CD4-positive, alpha-beta memory T cell (primary cell): ENCODE data around the gene SKAP1. TPM values are rescaled to one million over a fixed set of nuclear protein-coding genes. Genes with fewer than 3 reads are reported as not detected.

ENCODE experiments used
- CTCF ChIA-PET: fragments of 350-600 bp; sonication (Branson Sonifier 250); formaldehyde crosslinking; loops from one replicate; lab custom pipeline; 2021; ENCODE audit warnings: inconsistent platforms; ENCODE audit not compliant: partially characterized antibody; lab: Charles Lee
- POLR2A ChIA-PET: fragments of 350-600 bp; sonication (Branson Sonifier 250); formaldehyde crosslinking; loops from one replicate; lab custom pipeline; 2021; ENCODE audit not compliant: partially characterized antibody; lab: Charles Lee
- DNase-seq, 5 donors: peaks; one replicate each; pipeline versions ENCODE4 v3.0.0 to v3.0.0-alpha.2; 2020 to 2022; ENCODE audit warnings: mixed read lengths in 1 of 5
- H3K27ac ChIP-seq: one replicate; pipeline ENCODE4 v1.7.0; 2013; ENCODE audit warnings: low read depth, low read length
- H3K27me3 ChIP-seq: 2 replicates; pipeline ENCODE4 v1.7.0; 2013; ENCODE audit warnings: mild to moderate bottlenecking, low read length, moderate library complexity; ENCODE audit not compliant: insufficient read depth
- H3K36me3 ChIP-seq: 2 replicates; pipeline ENCODE4 v1.7.0; 2013; ENCODE audit warnings: mild to moderate bottlenecking, low read length, moderate library complexity; ENCODE audit not compliant: insufficient read depth
- H3K4me1 ChIP-seq: 2 replicates; pipeline ENCODE4 v1.7.0; 2013; ENCODE audit warnings: mild to moderate bottlenecking, low read length, moderate library complexity; ENCODE audit not compliant: insufficient read depth
- H3K4me3 ChIP-seq, 2 donors: one replicate each; pipeline ENCODE4 v1.7.0; 2013; ENCODE audit warnings: low read length in 2 of 2, mild to moderate bottlenecking in 1 of 2
- H3K9me3 ChIP-seq, 2 donors: one replicate each; pipeline ENCODE4 v1.7.0; 2013; ENCODE audit warnings: low read length in 2 of 2, control low read depth in 1 of 2; ENCODE audit not compliant: control insufficient read depth in 1 of 2
- H3K27ac Mint-ChIP-seq, 7 donors: one replicate each; pipeline ENCODE4 v1.8.0; 2020 to 2021; ENCODE audit warnings: mixed read lengths in 7 of 7, mild to moderate bottlenecking in 6 of 7, inconsistent platforms in 3 of 7, moderate library complexity in 3 of 7
- H3K27me3 Mint-ChIP-seq, 2 donors: one replicate each; pipeline ENCODE4 v1.8.0; 2020 to 2021; ENCODE audit warnings: mixed read lengths in 2 of 2
- H3K36me3 Mint-ChIP-seq, 2 donors: one replicate each; pipeline ENCODE4 v1.8.0; 2020 to 2021; ENCODE audit warnings: mixed read lengths in 2 of 2, inconsistent platforms in 1 of 2, mild to moderate bottlenecking in 1 of 2
- H3K4me1 Mint-ChIP-seq, 4 donors: one replicate each; pipeline ENCODE4 v1.8.0; 2020 to 2021; ENCODE audit warnings: mixed read lengths in 4 of 4, mild to moderate bottlenecking in 1 of 4
- H3K4me3 Mint-ChIP-seq, 8 donors: one replicate each; pipeline ENCODE4 v1.8.0; 2020 to 2021; ENCODE audit warnings: mixed read lengths in 8 of 8, mild to moderate bottlenecking in 7 of 8, moderate library complexity in 6 of 8, inconsistent platforms in 3 of 8
- H3K9me3 Mint-ChIP-seq, 8 donors: one replicate each; pipeline ENCODE4 v1.8.0; 2020 to 2021; ENCODE audit warnings: mixed read lengths in 8 of 8, mild to moderate bottlenecking in 5 of 8, inconsistent platforms in 3 of 8, moderate library complexity in 1 of 8
- intact Hi-C: fragments of 100-400 bp; cut with micrococcal nuclease; formaldehyde crosslinking; loops from one replicate; pipeline ENCODE4 v1.15.1; 2023
- polyA plus RNA-seq, 2 donors: library from polyadenylated mRNA; unstranded; fragments of 300-500 nt; fragmentation: Illumina TruSeq; gene quantifications; one replicate each; pipeline ENCODE4 v1.2.3, GENCODE V29; 2021
- total RNA-seq, 2 experiments: library from RNA; stranded (reverse); gene quantifications; one replicate each; pipeline ENCODE4 v1.2.3, GENCODE V29; 2021

The SKAP1 gene
- total and polyA plus RNA-seq, 4 experiments from 2014 or later, result 83.4 to 336 (median 165) TPM

- intact Hi-C loops, result no loop called here
- Histone ChIP-seq H3K4me3 (no peak overlapping the region), H3K27ac (no peak overlapping the region), H3K9me3 (no peaks in the 10 kb centered on the region), H3K36me3 (no peaks in the 10 kb centered on the region), H3K27me3 (no peaks in the 10 kb centered on the region), H3K4me1 (peaks cover 7% of the 10 kb centered on the region)
- ChIA-PET CTCF (no interaction called here), POLR2A (no interaction called here)
- Mint-ChIP-seq H3K9me3 (no peaks in the 10 kb centered on the region), H3K27ac (no peak overlapping the region), H3K27me3 (no peaks in the 10 kb centered on the region), H3K4me3 (no peak overlapping the region), H3K4me1 (peaks cover 15 to 33% (median 26%) of the 10 kb centered on the region in 4 donors), H3K36me3 (peaks cover 3 to 12% of the 10 kb centered on the region in 2 donors)
- no peak for DNase-seq
These were observed 118.7 kb downstream of the SKAP1 start for GRCh38 chr17:48311324-48311723.

GRCh38 chr17:48310748-48311213 lies 119.2 kb downstream of the SKAP1 start:
- Mint-ChIP-seq H3K4me3 (no peak overlapping the region), H3K27ac (peak overlapping the region in 1 of 7 donors; percentile 53), H3K4me1 (peaks cover 10 to 30% (median 23%) of the 10 kb centered on the region in 4 donors), H3K9me3 (no peaks in the 10 kb centered on the region), H3K27me3 (no peaks in the 10 kb centered on the region), H3K36me3 (peaks cover 4 to 9% of the 10 kb centered on the region in 2 donors)
- H3K27me3 ChIP-seq, result no peaks in the 10 kb centered on the region
- H3K27ac ChIP-seq, result no peak overlapping the region
- peaks cover 7% of the 10 kb centered on the region for H3K4me1 ChIP-seq
- ChIA-PET CTCF (no interaction called here), POLR2A (no interaction called here)
- H3K36me3 ChIP-seq, result no peaks in the 10 kb centered on the region
- no peaks in the 10 kb centered on the region for H3K9me3 ChIP-seq
- intact Hi-C loops, result no loop called here
- no peak overlapping the region for H3K4me3 ChIP-seq
- DNase-seq, result no peak

- Histone ChIP-seq H3K27me3 (no peaks in the 10 kb centered on the region), H3K9me3 (no peaks in the 10 kb centered on the region), H3K4me3 (no peak overlapping the region), H3K4me1 (no peaks in the 10 kb centered on the region), H3K27ac (no peak overlapping the region), H3K36me3 (no peaks in the 10 kb centered on the region)
- Mint-ChIP-seq H3K36me3 (peaks cover 9% of the 10 kb centered on the region in 2 donors), H3K4me3 (no peak overlapping the region), H3K9me3 (no peaks in the 10 kb centered on the region), H3K27ac (no peak overlapping the region), H3K4me1 (peaks cover 20 to 39% (median 23%) of the 10 kb centered on the region in 4 donors), H3K27me3 (no peaks in the 10 kb centered on the region)
- ChIA-PET POLR2A (interaction anchor here (1.0 kb wide), 1 partner anchor 14 kb away, joined by 6 read pairs; no protein-coding TSS in a partner anchor), CTCF (interaction anchor here (0.5 to 3.1 kb wide), 33 partner anchors 10 to 328 kb away, joined by 3 to 38 read pairs (median 5); partner anchors contain the start of gene HOXB5)
- no peak for DNase-seq
- intact Hi-C loops, result loop anchor here (2.0 kb wide), 1 partner anchor 14 kb away; no protein-coding TSS in a partner anchor
These were observed 121.4 kb downstream of the SKAP1 start for GRCh38 chr17:48308581-48308980.

GRCh38 chr17:48307814-48308411 lies 122.1 kb downstream of the SKAP1 start:
- H3K27me3 Mint-ChIP-seq, result no peaks in the 10 kb centered on the region
- H3K4me1 Mint-ChIP-seq, result peaks cover 15 to 33% (median 21%) of the 10 kb centered on the region in 4 donors
- H3K36me3 Mint-ChIP-seq, result peaks cover 9% of the 10 kb centered on the region in 2 donors
- peak; percentile 38 to 55 (median 42) for DNase-seq
- ChIA-PET CTCF (interaction anchor here (0.5 to 3.1 kb wide), 35 partner anchors 10 to 328 kb away, joined by 3 to 38 read pairs (median 5); partner anchors contain the start of gene HOXB5), POLR2A (interaction anchor here (1.0 kb wide), 1 partner anchor 13 kb away, joined by 6 read pairs; no protein-coding TSS in a partner anchor)
- Histone ChIP-seq H3K36me3 (no peaks in the 10 kb centered on the region), H3K4me3 (no peak overlapping the region), H3K27me3 (no peaks in the 10 kb centered on the region), H3K4me1 (no peaks in the 10 kb centered on the region), H3K27ac (no peak overlapping the region), H3K9me3 (no peaks in the 10 kb centered on the region)
- H3K4me3 Mint-ChIP-seq, result no peak overlapping the region
- no peaks in the 10 kb centered on the region for H3K9me3 Mint-ChIP-seq
- intact Hi-C loops, result loop anchor here (1.0 to 2.0 kb wide), 2 partner anchors 13 to 285 kb away; partner anchors contain the start of gene HOXB5
- peak overlapping the region in 2 of 7 donors; percentile 15 to 29 for H3K27ac Mint-ChIP-seq

GRCh38 chr17:48307255-48307654 lies 122.8 kb downstream of the SKAP1 start:
- no peaks in the 10 kb centered on the region for H3K4me1 ChIP-seq
- Mint-ChIP-seq H3K36me3 (peaks cover 9% of the 10 kb centered on the region in 2 donors), H3K9me3 (no peaks in the 10 kb centered on the region), H3K27me3 (no peaks in the 10 kb centered on the region), H3K27ac (peak overlapping the region in 1 of 7 donors; percentile 32), H3K4me1 (peaks cover 15 to 34% (median 22%) of the 10 kb centered on the region in 4 donors), H3K4me3 (no peak overlapping the region)
- intact Hi-C loops, result loop anchor here (1.0 kb wide), 1 partner anchor 286 kb away; the partner anchor contains the start of gene HOXB5
- ChIA-PET CTCF (interaction anchor here (1.2 to 3.1 kb wide), 16 partner anchors 9 to 286 kb away, joined by 3 to 38 read pairs (median 6); partner anchors contain the start of gene HOXB5), POLR2A (no interaction called here)
- no peak overlapping the region for H3K27ac ChIP-seq
- no peak for DNase-seq
- H3K27me3 ChIP-seq, result no peaks in the 10 kb centered on the region
- H3K9me3 ChIP-seq, result no peaks in the 10 kb centered on the region
- H3K36me3 ChIP-seq, result no peaks in the 10 kb centered on the region
- no peak overlapping the region for H3K4me3 ChIP-seq

- no peak overlapping the region for H3K27ac ChIP-seq
- Mint-ChIP-seq H3K4me1 (peaks cover 43 to 64% (median 58%) of the 10 kb centered on the region in 4 donors), H3K27ac (peak overlapping the region; percentile 24 to 95 (median 69)), H3K4me3 (no peak overlapping the region), H3K27me3 (no peaks in the 10 kb centered on the region), H3K9me3 (no peaks in the 10 kb centered on the region), H3K36me3 (peaks cover 6 to 9% of the 10 kb centered on the region in 2 donors)
- no peaks in the 10 kb centered on the region for H3K9me3 ChIP-seq
- H3K36me3 ChIP-seq, result no peaks in the 10 kb centered on the region
- peaks cover 38% of the 10 kb centered on the region for H3K4me1 ChIP-seq
- H3K4me3 ChIP-seq, result no peak overlapping the region
- CTCF ChIA-PET, result no interaction called here
- no peaks in the 10 kb centered on the region for H3K27me3 ChIP-seq
- POLR2A ChIA-PET, result no interaction called here
- intact Hi-C loops, result no loop called here
- DNase-seq, result no peak
These were observed 129.0 kb downstream of the SKAP1 start for GRCh38 chr17:48301002-48301401.

GRCh38 chr17:48299760-48300159 lies 130.3 kb downstream of the SKAP1 start:
- Mint-ChIP-seq H3K4me1 (peaks cover 48 to 75% (median 64%) of the 10 kb centered on the region in 4 donors), H3K27ac (peak overlapping the region; percentile 71 to 95 (median 83)), H3K9me3 (no peaks in the 10 kb centered on the region), H3K27me3 (no peaks in the 10 kb centered on the region), H3K36me3 (peaks cover 3 to 6% of the 10 kb centered on the region in 2 donors), H3K4me3 (no peak overlapping the region)
- Histone ChIP-seq H3K36me3 (no peaks in the 10 kb centered on the region), H3K27ac (no peak overlapping the region), H3K4me1 (peaks cover 50% of the 10 kb centered on the region), H3K9me3 (no peaks in the 10 kb centered on the region), H3K27me3 (no peaks in the 10 kb centered on the region), H3K4me3 (no peak overlapping the region)
- POLR2A ChIA-PET, result interaction anchor here (1.0 kb wide), 1 partner anchor 32 kb away, joined by 5 read pairs; no protein-coding TSS in a partner anchor
- no peak for DNase-seq
- CTCF ChIA-PET, result no interaction called here
- intact Hi-C loops, result no loop called here
